RWPE2 (cell line): ENCODE measurements around the gene DDI2.

Source experiments
- ATAC-seq: fragments of 200-7000 bp; cut with Tn5 transposase; 3 replicates; pipeline ENCODE4 v1.9.1; 2021; ENCODE audit warnings: low read depth
- DNase-seq: peaks from one replicate; pipeline ENCODE4 v3.0.0-alpha.2; 2020; ENCODE audit warnings: low spot score
- H3K27ac ChIP-seq: fragments of 450-650 bp; 2 replicates; pipeline ENCODE4 v1.5.1; 2017; ENCODE audit warnings: mild to moderate bottlenecking; ENCODE audit not compliant: poor library complexity, severe bottlenecking
- H3K27me3 ChIP-seq: fragments of 250-450 bp; sonication (Bioruptor Pico); 2 replicates; pipeline ENCODE4 v1.5.1; 2021; ENCODE audit warnings: mild to moderate bottlenecking, moderate library complexity; ENCODE audit not compliant: insufficient read depth, poor library complexity, severe bottlenecking
- H3K36me3 ChIP-seq: fragments of 250-450 bp; sonication (Bioruptor Pico); 2 replicates; pipeline ENCODE4 v1.5.1; 2020; ENCODE audit warnings: low read depth, mild to moderate bottlenecking, moderate library complexity
- H3K4me1 ChIP-seq: fragments of 250-450 bp; sonication (Bioruptor Pico); 2 replicates; pipeline ENCODE4 v1.5.1; 2021; ENCODE audit warnings: mild to moderate bottlenecking, moderate library complexity; ENCODE audit not compliant: insufficient read depth, poor library complexity, severe bottlenecking
- H3K4me3 ChIP-seq: fragments of 250-450 bp; sonication (Bioruptor Pico); 2 replicates; pipeline ENCODE4 v1.5.1; 2021; ENCODE audit warnings: mild to moderate bottlenecking, moderate library complexity; ENCODE audit not compliant: severe bottlenecking
- H3K9me3 ChIP-seq: fragments of 250-450 bp; sonication (Bioruptor Pico); 2 replicates; pipeline ENCODE4 v1.5.1; 2021; ENCODE audit warnings: mild to moderate bottlenecking, moderate library complexity; ENCODE audit not compliant: severe bottlenecking
- CTCF ChIP-seq: fragments of 450-650 bp; IDR thresholded peaks from one replicate; pipeline ENCODE4 v1.5.1; 2017; ENCODE audit warnings: mild to moderate bottlenecking, moderate library complexity; ENCODE audit not compliant: poor library complexity, severe bottlenecking

DDI2 gene

GRCh38 chr1:15573477-15573876 is 43.8 kb upstream of the DDI2 start:
- Histone ChIP-seq H3K4me1 (no peaks in the 10 kb centered on the region), H3K4me3 (no peak overlapping the region), H3K9me3 (no peaks in the 10 kb centered on the region), H3K27me3 (no peaks in the 10 kb centered on the region), H3K27ac (no peak overlapping the region), H3K36me3 (peaks cover 27% of the 10 kb centered on the region)
- DNase-seq, result no peak
- no peak for TF ChIP-seq CTCF
- ATAC-seq, result no peak

GRCh38 chr1:15574741-15575140 is 42.5 kb upstream of the DDI2 start:
- Histone ChIP-seq H3K4me3 (no peak overlapping the region), H3K36me3 (peaks cover 15% of the 10 kb centered on the region)
- DNase-seq, result no peak

GRCh38 chr1:15575549-15576150 is 41.6 kb upstream of the DDI2 start:
- no peak overlapping the region for H3K4me3 ChIP-seq
- H3K27ac ChIP-seq, result no peak overlapping the region
- DNase-seq (no peak), ATAC-seq (no peak)
- no peaks in the 10 kb centered on the region for H3K27me3 ChIP-seq
- H3K36me3 ChIP-seq, result peaks cover 6% of the 10 kb centered on the region
- no peaks in the 10 kb centered on the region for H3K4me1 ChIP-seq
- no peaks in the 10 kb centered on the region for H3K9me3 ChIP-seq
- TF ChIP-seq CTCF, result no peak

More at GRCh38 chr1:15574741-15575140, 42.5 kb upstream of the DDI2 start:
- H3K27me3 ChIP-seq, result no peaks in the 10 kb centered on the region
- no peak for ATAC-seq
- no peaks in the 10 kb centered on the region for H3K9me3 ChIP-seq
- no peak overlapping the region for H3K27ac ChIP-seq
- no peaks in the 10 kb centered on the region for H3K4me1 ChIP-seq
- no peak for TF ChIP-seq CTCF

- ATAC-seq, result no peak; the same call in 2 of the 3 replicates
- TF ChIP-seq CTCF, result no peak
These were observed 39.6 kb upstream of the DDI2 start for GRCh38 chr1:15577691-15578090.

GRCh38 chr1:15578921-15579682 is 38.2 kb upstream of the DDI2 start:
- Histone ChIP-seq H3K4me3 (no peak overlapping the region), H3K9me3 (no peaks in the 10 kb centered on the region), H3K4me1 (no peaks in the 10 kb centered on the region), H3K36me3 (no peaks in the 10 kb centered on the region), H3K27ac (no peak overlapping the region), H3K27me3 (no peaks in the 10 kb centered on the region)
- ATAC-seq (no peak), DNase-seq (no peak)
- no peak for TF ChIP-seq CTCF

More at GRCh38 chr1:15577691-15578090, 39.6 kb upstream of the DDI2 start:
- H3K36me3 ChIP-seq, result no peaks in the 10 kb centered on the region
- no peaks in the 10 kb centered on the region for H3K9me3 ChIP-seq
- DNase-seq, result no peak
- no peak overlapping the region for H3K4me3 ChIP-seq
- H3K4me1 ChIP-seq, result no peaks in the 10 kb centered on the region
- H3K27me3 ChIP-seq, result no peaks in the 10 kb centered on the region
- no peak overlapping the region for H3K27ac ChIP-seq
